Glomerular visceral epithelial cell (primary cell): Measurements from ENCODE around the gene RWDD4.
A peak's percentile ranks its signal among the peaks of the same experiment; 100 is the strongest.

Source experiments
- DNase-seq: peaks from one replicate; pipeline ENCODE4 v3.0.0-alpha.2; 2016; ENCODE audit errors: extremely low spot score

Gene RWDD4

DNA sequence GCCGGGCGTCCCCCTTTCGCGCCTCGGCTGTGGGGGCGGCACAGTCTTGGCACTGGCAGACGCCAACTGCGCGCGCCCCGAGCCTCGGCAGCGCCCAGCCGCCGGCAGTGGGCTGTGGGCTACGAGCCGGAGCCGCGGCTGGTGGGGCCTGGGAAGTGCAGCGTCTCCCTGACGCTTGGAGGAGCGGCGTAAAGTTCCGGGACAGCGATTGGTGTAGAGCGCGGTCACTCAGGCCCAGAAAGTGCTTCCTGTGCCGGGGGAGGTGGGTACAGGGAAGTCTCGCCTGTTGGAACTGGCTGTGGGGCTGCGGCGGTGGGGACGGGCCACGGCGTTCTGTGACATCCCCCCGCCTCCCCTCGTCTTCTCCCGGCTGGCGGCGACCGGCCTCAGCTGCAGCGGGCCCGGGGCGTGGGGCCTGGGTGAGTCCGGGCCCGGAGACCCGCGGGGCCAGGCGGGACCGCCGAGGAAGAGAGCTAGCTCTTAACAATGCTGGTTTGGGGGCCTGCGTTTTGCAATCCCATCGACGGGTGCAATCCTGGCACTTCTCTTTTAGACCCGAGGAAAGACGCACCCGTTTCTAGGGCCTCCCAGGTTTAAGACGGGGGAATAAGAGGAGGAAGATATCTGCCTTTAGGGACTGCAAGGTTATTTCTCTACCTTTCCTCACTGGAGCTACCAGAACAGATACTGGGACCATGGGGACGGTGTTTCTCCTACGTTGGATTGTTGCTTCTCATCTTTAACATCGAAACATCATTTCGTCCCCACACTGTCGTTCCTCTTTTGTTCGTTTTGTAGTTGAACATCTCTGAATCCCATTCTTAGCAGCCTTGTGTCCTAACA lies at the start of gene RWDD4, which contains the start of gene TRAPPC11:
RWDD4 (minus strand) TSS at position 157 of the 843 bp plus-strand sequence. CDS start 233 bp downstream, outside the sequence.
TRAPPC11 (plus strand) TSS at position 265 of the 843 bp plus-strand sequence. CDS start 4,575 bp downstream, outside the sequence.
- DNase-seq = peak; percentile 98

DNA sequence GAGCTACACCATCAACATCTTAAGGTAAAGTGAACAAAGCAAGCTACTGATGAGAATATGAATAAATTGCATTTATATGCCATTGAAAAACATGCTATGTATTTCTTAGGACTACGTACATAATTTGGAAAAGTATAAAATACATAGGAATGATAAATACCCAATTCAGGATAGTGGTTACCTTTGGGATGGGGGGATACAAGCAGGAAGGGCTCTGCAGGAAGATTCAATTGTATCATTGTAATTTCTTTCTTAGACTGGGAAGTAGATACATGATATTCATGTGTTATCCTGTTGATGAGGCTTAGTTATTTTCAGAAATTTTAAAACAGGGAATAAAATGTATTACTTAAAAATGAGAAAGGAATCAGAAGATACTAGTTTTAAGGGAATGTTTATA lies 43.5 kb upstream of the RWDD4 start:
- DNase-seq = no peak

DNA sequence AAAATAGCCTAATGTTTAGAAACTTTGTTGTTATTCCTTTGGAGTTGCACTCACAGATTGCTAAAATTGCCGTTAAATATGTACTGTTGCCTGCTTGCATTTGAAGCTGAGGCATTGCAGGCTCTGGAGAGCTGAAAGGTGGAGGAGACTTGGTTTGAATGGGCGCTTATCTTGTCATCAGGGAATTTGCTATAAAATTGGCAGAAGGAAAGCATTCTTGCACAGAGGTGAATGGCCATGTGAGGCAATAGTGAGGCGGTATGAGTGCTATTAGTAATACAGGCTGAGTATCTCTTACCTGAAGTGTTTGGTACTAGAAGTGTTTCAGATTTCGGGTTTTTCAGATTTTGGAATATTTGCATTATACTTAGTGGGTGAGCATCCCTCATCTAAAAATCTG lies 41.4 kb upstream of the RWDD4 start:
- DNase-seq = no peak

GRCh38 chr4:183698909-183699308 lies 39.9 kb upstream of the RWDD4 start:
- DNase-seq = no peak

DNA sequence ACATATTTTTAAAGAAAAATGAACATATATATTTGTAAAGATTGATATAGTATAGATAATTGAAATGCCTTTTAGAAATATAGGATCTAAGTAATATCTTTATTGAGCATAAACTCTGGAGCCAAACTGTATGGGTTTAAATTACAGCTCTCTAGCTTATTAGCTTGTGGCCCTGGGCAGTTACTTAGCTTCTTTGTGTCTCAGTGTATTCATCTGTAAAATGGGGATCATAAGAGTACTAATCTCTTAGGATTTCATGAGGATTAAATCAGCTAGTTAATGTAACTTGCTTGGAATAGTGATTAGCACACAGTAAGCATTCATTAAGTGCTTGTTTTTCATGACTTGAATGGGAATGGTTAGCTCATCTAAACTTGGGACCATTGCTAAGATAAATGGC lies 32.9 kb upstream of the RWDD4 start:
- no peak for DNase-seq

DNA sequence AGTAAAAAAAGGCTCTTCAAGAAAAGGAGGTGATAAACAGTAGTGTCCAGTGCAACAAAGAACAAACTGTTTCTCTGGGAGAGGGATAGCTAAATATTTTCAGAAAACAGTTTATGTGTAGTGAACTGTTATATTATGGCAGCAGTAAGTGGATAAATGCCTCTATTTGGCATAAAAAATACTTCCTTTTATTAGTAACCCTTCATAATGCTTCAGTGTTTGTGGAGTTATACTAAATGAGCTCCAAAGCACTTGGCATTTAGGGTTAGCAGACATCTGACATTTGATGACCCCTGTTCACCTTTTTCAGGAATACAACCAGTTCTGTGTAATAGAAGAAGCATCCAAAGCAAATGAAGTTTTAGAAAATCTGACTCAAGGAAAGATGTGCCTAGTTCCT lies 32.0 kb upstream of the RWDD4 start:
- no peak for DNase-seq

DNA sequence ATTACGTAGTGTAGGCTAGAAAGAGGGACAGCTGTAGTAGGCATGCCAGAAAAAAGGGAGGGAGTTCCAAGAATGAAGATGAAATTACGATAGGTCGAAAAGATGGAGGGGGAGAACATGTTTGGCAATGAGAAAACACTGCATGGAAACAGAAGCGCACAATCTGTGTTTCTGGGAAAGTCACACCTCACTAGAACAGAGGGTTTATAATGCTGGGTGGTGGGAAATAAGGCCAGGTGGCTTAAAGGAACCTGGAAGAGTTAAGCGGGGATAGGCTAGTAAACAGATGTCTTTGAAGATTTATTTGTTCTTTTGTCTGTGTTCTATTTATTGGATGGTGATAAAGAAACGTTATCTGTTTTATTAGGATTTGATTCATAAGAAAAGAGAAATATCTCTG lies 29.2 kb upstream of the RWDD4 start:
- no peak for DNase-seq

- DNase-seq = no peak
Observed at GRCh38 chr4:183686461-183686860, 27.5 kb upstream of the RWDD4 start.

DNA sequence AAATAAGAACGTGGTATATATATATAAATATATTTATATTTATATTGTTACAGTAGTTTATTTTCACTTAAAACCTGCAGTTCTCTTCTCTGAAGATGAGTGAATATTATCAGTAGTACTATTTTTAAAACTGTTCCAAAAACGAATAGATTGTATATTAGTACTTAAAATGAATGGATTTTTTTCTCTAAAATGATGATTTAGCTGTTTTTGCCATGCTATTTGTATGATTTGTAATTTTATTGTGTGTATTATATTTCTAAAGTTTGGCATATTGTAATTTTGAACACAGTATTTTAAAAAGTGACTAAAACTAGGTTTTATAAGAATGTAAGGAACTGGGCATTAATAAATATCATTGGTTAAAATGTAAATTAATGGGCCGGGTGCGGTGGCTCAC lies 22.1 kb upstream of the RWDD4 start:
- DNase-seq = no peak

DNA sequence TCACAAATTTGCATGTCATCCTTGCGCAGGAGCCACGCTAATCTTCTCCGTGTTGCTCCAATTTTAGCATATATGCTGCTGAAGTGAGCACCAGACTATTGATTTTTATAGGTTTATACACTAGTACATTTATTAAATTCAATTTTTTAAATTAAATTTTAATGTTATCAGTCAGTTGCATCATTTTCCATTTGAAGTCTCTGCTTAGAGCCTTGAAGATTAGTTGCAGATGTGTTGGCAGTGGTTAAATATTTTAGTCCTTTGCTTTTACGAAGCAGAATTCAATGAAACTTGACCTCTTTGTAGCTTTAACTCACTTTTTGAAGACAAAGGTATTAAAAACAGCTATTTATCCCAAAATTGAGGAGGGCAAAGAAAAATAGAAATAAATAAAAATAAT lies 16.6 kb upstream of the RWDD4 start:
- DNase-seq = no peak

DNA sequence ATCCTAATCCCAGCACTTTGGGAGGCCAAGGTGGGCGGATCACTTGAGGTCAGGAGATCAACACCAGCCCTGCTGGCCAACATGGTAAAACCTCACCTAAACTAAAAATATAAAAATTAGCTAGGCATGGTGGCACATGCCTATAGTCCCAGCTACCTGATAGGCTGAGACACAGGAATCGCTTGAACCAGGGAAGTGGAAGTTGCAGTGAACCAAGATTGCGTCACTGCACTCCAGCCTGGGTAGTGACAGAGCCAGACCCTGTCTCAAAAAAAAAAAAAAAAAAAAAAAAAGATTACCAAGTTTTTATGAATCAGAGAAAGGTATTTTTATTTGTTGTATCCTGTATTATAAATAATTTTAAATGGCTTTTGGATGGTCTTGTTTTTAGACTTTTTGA lies 15.2 kb upstream of the RWDD4 start:
- no peak for DNase-seq

DNA sequence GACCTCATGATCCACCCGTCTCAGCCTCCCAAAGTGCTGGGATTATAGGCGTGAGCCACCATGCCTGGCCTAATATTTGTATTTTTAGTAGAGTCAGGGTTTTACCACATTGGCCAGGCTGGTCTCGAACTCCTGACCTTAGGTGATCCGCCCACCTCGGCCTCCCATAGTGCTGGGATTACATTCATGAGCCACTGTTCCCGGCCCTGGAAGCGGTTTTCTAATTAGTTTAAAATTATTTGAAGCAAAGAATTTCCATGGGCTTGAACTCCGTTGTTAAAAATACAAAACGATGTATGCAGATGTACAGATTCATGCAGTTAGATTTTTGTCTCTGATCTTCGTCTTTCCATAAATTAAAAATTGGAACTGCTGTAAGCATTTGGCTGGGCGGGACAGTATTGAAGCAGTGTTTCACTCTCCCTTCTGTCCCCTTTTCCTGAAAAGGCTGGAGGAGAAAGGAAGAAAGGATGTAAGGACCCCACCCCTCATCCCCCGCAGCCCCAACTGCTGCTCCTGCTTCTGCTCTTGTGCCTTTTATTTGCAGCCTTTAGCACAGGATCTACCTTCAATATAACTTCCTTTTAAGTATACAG lies 12.1 kb upstream of the RWDD4 start:
- no peak for DNase-seq

- no peak for DNase-seq
Observed at GRCh38 chr4:183670251-183670650, 11.3 kb upstream of the RWDD4 start.

DNA sequence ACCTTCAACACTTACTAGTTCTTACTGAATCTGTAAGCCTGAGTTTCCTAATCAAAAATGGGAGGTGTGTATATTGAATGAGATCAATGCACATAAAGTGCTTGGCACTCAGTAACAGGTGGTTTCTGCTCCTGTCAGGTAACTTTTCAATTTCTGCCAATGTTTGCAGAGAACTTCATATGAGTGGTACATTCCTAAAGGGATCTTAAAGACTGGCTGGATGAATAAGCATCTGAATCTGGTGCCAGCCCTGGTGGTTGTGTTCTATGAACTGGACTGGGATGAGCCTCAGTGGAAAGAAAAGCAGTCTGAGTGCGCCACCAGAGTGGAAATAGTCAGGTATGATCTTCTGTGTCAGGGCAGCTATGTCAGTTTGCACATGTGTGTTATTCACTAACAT lies 7.1 kb upstream of the RWDD4 start:
- DNase-seq = no peak

DNA sequence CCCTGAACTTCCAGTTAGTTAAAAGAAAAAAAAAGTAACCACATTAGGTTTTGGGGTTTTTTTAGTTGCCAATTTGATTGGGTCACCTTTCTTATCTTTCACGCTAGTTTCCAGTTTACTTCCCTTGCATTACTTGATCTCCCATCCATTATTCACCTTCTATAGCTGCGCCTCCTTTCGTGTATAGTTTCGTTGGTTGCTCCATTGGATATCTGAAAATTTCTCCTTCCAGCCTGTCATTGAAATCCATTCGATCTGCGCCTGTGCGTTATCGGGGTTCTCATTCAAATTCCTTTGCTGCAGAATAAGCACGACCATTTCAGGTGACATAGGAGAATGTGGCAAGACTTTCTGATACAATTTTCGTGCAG lies 872 bp upstream of the RWDD4 start:
- DNase-seq = no peak

DNA sequence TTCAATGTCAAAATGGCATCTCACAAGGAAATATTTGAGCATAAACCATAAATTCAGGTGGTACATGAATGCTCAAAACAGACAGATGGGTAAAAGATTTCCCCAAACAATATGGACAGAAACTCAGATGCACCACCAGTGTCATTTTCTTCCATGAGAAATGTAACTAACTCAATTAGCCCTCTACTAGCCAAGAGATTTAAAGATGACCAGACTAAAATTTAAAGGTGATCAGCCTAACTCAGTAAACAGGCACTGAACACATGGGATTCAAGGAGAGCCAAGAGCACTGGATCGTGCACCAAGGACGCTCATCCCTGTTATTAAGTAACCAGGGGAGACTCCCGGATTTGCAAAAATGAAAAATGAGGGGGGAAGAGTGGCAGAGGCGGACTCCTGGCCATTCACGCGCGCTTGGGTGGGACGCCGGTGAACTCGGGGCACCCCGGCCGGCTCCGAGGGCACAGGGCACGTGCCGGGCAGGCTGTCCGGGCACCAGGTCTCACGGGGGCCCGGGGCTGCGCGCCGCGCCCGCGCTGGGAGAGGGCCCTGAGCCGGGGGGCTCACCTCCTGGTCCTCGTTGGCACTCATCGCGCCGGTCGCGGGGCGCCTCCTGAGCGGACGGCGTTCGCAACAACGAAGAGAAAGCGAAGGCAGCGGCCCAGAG lies 490 bp downstream of the RWDD4 start:
- peak; percentile 40 for DNase-seq

DNA sequence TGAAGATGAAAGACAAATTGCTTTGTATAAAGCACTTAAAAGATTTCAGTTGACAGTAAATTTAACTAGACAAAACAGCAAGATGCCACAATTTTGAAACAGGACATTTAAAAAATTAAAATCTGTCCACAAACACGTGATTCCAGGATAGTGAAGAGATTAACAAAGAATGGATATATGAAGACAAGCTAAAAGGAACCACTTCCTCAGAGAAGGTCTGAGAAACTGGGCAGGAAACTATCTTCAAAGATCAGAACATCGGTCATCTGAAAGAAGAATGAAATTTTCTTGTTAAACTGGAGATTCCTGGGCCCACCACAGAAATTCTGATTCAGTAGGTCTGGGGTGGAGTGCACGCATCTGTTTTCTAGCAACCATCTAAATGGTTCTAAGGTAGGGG lies 1.4 kb downstream of the RWDD4 start:
- DNase-seq = peak; percentile 25

- DNase-seq = no peak
Observed at GRCh38 chr4:183645326-183645725, 13.7 kb downstream of the RWDD4 start.

DNA sequence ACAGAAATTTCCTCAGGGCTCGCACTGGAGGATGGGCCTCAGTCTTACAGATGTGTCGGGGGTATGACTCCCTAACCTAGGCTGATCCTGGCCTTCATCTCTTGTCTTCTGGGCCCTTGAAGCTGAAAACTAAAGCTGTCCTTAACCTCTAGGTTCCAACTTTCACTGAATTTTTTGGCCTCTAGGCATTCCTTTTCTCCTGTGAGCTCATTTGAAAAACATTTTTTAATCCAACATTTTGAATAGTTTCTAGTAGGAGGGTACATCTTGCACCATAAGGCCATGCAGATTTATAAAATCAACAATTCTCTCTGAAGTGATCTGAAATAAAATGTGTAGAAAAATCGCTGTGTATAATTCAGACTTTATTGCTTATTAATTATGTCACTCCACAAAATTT lies 19.7 kb downstream of the RWDD4 start:
- no peak for DNase-seq

- no peak for DNase-seq
Observed at GRCh38 chr4:183638436-183638835, 20.5 kb downstream of the RWDD4 start.

- peak; percentile 38 for DNase-seq
Observed at GRCh38 chr4:183637461-183637860, 21.5 kb downstream of the RWDD4 start.

DNA sequence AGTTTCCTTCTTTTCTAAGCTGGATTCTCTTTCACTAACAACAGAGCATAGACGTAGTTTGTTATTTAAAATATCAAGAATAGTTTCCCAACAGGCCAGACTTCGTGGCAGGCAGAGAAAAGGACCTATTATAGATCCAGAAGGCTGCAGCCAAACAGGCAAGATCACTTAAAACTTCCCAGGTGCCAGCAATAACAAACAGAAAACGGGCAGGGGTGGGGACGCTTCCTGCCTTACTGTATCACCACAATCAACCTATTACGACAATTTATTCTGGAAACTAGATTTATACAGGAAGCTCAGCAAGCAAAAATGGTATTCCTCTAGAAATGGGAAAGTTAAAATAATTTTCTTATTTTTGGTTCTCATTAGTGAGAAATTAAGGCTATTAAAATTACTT lies 22.1 kb downstream of the RWDD4 start:
- no peak for DNase-seq

DNA sequence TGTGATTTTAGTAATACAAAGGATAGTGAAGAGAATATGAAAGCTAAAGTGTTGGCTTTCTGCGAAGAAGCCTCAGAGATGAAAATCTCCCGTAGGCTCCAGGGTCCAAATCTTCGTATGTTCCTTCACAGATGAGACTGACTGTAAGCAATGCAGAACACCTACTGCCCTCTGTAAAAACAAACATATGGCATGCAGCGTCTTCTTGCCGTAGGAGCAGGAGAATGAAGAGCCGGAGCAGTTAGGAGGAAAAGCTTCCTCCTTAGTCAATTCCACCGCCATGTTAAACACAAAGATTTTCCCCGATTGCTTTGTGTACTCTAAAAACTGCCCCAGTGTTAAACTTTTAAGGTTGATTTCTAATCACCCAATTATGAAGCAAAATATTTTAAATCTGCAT lies 22.5 kb downstream of the RWDD4 start:
- no peak for DNase-seq
